ENCODE results near the gene TRPV3.

TRPV3 gene

GRCh38 chr17:3544365-3544764 lies 13.2 kb downstream of the TRPV3 start:
- Histone ChIP-seq H3F3A (ENCODE audit: insufficient read depth) (no peaks in the 10 kb centered on the region), H3K9ac (ENCODE audit: low read length) (no peak overlapping the region), H3K4me2 (ENCODE audit: low read depth, low read length, poor library complexity, severe bottlenecking) (no peak overlapping the region), H3K27ac (ENCODE audit: low read depth, low read length) (no peak overlapping the region), H4K20me1 (ENCODE audit: low read depth, low read length) (no peaks in the 10 kb centered on the region), H3K9me2 (replicated peaks; ENCODE audit: insufficient read depth, low read length) (no peaks in the 10 kb centered on the region), H3K27me3 (ENCODE audit: low read length) (no peaks in the 10 kb centered on the region), H2AFZ (ENCODE audit: low read depth, low read length, severe bottlenecking) (no peak overlapping the region), H3K36me3 (ENCODE audit: low read length) (no peaks in the 10 kb centered on the region), H3K9me3 (ENCODE audit: insufficient read depth, low read length) (no peaks in the 10 kb centered on the region), H3K79me2 (ENCODE audit: insufficient read depth, low read length) (no peaks in the 10 kb centered on the region), H3K4me3 (ENCODE audit: insufficient read depth, low read length, poor library complexity, severe bottlenecking) (no peak overlapping the region)
- no peak for TF ChIP-seq CTCF (IDR thresholded peaks at IDR 0.05; ENCODE audit: insufficient read depth, low read length, poor library complexity, severe bottlenecking)
- TF ChIP-seq EZH2phosphoT487 (conservative IDR thresholded peaks at IDR 0.05; ENCODE audit: low read length): no peak

- Histone ChIP-seq H2AFZ (ENCODE audit: low read depth, low read length, severe bottlenecking) (no peak overlapping the region), H3K9me3 (ENCODE audit: insufficient read depth, low read length) (no peaks in the 10 kb centered on the region), H3K79me2 (ENCODE audit: insufficient read depth, low read length) (no peaks in the 10 kb centered on the region), H4K20me1 (ENCODE audit: low read depth, low read length) (no peaks in the 10 kb centered on the region), H3K4me2 (ENCODE audit: low read depth, low read length, poor library complexity, severe bottlenecking) (no peak overlapping the region), H3K4me3 (ENCODE audit: insufficient read depth, low read length, poor library complexity, severe bottlenecking) (no peak overlapping the region), H3K27ac (ENCODE audit: low read depth, low read length) (no peak overlapping the region), H3K9me2 (replicated peaks; ENCODE audit: insufficient read depth, low read length) (no peaks in the 10 kb centered on the region), H3K9ac (ENCODE audit: low read length) (no peak overlapping the region), H3K27me3 (ENCODE audit: low read length) (no peaks in the 10 kb centered on the region), H3K36me3 (ENCODE audit: low read length) (no peaks in the 10 kb centered on the region), H3F3A (ENCODE audit: insufficient read depth) (no peaks in the 10 kb centered on the region)
- no peak for TF ChIP-seq CTCF (IDR thresholded peaks at IDR 0.05; ENCODE audit: insufficient read depth, low read length, poor library complexity, severe bottlenecking)
- no peak for TF ChIP-seq EZH2phosphoT487 (conservative IDR thresholded peaks at IDR 0.05; ENCODE audit: low read length)
Measured at GRCh38 chr17:3543453-3543852, 14.2 kb downstream of the TRPV3 start.

- no peak overlapping the region for H3K4me3 ChIP-seq (ENCODE audit: insufficient read depth, low read length, poor library complexity, severe bottlenecking)
- TF ChIP-seq EZH2phosphoT487 (conservative IDR thresholded peaks at IDR 0.05; ENCODE audit: low read length) (no peak), CTCF (IDR thresholded peaks at IDR 0.05; ENCODE audit: insufficient read depth, low read length, poor library complexity, severe bottlenecking) (no peak)
- H3K9ac ChIP-seq (ENCODE audit: low read length): no peak overlapping the region
- H3K4me2 ChIP-seq (ENCODE audit: low read depth, low read length, poor library complexity, severe bottlenecking): no peak overlapping the region
- no peaks in the 10 kb centered on the region for H3K36me3 ChIP-seq (ENCODE audit: low read length)
- H3F3A ChIP-seq (ENCODE audit: insufficient read depth): no peaks in the 10 kb centered on the region
- no peak overlapping the region for H2AFZ ChIP-seq (ENCODE audit: low read depth, low read length, severe bottlenecking)
- no peak overlapping the region for H3K27ac ChIP-seq (ENCODE audit: low read depth, low read length)
- H3K9me2 ChIP-seq (replicated peaks; ENCODE audit: insufficient read depth, low read length): no peaks in the 10 kb centered on the region
- no peaks in the 10 kb centered on the region for H4K20me1 ChIP-seq (ENCODE audit: low read depth, low read length)
- H3K9me3 ChIP-seq (ENCODE audit: insufficient read depth, low read length): no peaks in the 10 kb centered on the region
- no peaks in the 10 kb centered on the region for H3K79me2 ChIP-seq (ENCODE audit: insufficient read depth, low read length)
- no peaks in the 10 kb centered on the region for H3K27me3 ChIP-seq (ENCODE audit: low read length)
Measured at GRCh38 chr17:3542410-3543088, 15.1 kb downstream of the TRPV3 start.

All from SU-DHL-6 (cell line).